Hematopoietic multipotent progenitor cell treated with erythropoietin and hydrocortisone succinate and interleukin-3 and kit ligand, for 8 days (in vitro differentiated cells): ENCODE data around the gene ZNF433.

Source experiments
- DNase-seq: peaks from one replicate; pipeline ENCODE4 v3.0.0-alpha.2; 2015

Gene ZNF433

DNA sequence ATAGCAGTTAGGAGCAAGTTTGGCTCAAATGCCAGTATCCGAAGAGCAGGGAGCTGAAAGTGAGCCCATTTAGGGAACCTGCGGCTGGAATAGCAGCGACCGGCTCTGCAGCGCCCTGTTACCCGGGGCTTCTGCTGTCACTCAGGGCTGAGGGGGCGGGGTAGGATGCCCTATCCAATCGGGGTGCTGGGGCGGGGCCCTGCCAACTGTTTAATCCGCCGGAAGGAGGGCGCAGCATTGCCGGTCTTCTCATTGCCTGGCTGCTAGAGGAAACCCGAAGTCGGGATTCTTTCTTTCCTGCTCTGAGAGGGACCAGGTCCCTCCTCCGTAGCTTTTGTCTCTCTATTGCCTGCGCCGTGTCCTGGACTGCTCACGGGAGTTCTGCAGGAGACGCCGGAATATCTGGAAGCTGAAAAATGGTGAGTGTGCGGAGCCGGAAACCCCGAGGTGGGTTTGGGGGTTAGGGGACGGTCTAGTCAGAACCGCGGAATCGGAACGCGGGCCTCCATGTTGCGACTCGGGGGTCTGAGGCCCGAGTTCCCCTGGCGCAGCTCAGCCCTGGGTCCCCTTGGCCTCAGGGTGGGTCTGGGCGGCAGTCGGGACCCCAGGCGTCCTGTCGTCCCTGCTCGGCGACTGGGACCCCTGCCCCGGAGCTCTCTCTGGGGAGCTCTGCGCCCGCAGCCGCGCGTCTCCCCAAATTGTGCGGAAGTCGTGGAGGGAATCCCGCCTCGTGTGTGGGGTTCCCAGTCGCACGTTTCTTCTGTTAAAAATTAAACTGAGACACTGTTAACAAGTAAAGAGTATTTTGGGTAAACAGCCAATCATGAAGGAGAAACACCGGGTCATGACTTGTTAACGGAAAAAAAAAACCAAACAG, 47.8 kb downstream of the ZNF433 start:
- peak; percentile 96 for DNase-seq

- no peak for DNase-seq
Measured at GRCh38 chr19:11986754-11987153, 48.7 kb downstream of the ZNF433 start.

DNA sequence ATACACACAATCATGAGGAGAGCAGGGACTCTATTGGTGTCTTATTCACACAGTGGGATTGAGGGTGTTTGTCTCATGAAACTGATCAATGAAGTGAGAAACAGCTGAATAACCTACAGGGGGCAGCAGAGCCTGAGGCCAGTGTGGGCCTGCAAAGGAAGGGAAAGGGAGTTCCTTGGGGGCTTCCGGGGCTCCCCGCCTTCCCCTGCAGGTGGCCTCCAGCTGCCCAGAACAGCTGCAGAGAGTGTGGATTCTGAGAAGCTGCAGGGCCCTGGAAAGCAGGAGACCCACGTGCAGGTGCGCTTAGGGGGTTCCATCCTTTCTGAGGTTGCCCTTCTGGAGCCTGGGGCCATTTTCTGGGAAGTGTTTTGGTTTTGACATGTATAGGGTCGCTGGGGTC, 50.5 kb downstream of the ZNF433 start:
- DNase-seq = peak; percentile 37

DNA sequence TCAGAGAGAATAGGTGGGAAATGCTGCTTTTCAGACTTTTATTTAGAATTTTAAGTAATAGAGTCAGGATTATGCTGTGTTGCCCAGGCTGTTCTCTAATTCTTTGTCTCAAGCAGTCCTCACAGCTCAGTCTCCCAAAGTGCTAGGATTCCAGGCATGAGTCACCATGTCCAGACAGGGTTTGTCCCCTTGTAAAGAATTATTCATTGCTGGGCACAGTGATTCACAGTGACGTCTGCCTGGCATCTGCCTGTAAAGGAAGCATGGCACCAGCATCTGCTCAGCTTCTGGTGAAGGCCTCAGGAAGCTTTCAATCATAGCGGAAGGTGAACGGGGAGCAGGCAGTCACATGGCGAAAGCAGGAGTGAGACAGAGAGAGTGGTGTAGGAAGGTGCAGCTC, 53.0 kb downstream of the ZNF433 start:
- DNase-seq = no peak

GRCh38 chr19:11979527-11979926, 56.0 kb downstream of the ZNF433 start:
- no peak for DNase-seq

DNA sequence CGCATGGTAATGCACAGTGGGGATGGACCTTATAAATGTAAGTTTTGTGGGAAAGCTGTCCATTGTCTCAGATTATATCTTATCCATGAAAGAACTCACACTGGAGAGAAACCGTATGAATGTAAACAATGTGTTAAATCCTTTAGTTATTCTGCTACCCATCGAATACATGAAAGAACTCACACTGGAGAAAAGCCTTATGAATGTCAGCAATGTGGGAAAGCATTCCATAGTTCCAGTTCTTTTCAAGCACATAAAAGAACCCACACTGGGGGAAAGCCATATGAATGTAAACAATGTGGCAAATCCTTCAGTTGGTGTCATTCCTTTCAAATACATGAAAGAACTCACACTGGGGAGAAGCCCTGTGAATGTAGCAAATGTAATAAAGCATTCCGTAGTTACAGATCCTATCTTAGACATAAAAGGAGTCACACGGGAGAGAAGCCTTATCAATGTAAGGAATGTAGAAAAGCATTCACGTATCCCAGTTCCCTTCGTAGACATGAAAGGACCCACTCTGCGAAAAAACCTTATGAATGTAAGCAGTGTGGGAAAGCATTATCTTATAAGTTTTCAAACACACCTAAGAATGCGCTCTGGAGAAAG, 56.9 kb downstream of the ZNF433 start:
- no peak for DNase-seq

GRCh38 chr19:11973019-11973810, 62.3 kb downstream of the ZNF433 start:
- no peak for DNase-seq

GRCh38 chr19:11971041-11971440, 64.4 kb downstream of the ZNF433 start:
- DNase-seq = no peak

DNA sequence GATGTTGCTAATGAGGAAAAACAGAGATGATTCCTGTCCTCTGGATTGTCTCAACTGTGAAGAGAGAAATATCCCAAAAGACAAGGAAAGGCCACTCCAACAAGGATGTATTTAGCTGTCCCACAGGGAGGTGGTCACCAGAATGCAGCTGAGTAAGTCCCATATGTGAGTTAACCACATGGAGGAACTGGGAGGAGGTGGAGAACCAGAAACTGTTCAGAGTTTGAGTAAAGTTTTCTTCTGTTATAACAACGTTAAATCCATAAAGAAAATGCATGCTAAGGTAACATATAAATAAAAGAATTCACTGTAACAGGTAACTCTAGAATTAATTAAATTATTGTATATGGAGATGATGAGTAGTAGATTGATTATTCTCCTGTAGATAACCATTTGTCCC, 65.3 kb downstream of the ZNF433 start:
- no peak for DNase-seq

- DNase-seq = peak; percentile 95
Measured at GRCh38 chr19:11964858-11965645, 70.4 kb downstream of the ZNF433 start, which contains the start of gene ZNF763. Gene ZNF763 (plus strand): TSS chr19:11965040. CDS start chr19:11965209, 169 bp downstream.
